LNCaP clone FGC (cell line): Measurements from ENCODE around the gene RALBP1.

ENCODE experiments used
- DNase-seq: peaks from one replicate; pipeline ENCODE4 v3.0.0-alpha.2; 2011; ENCODE audit warnings: low read depth
- H3K4me3 ChIP-seq: 2 replicates; pipeline ENCODE4 v1.5.1; 2011; ENCODE audit warnings: mild to moderate bottlenecking, low read depth, low read length, control low read depth
- TF ChIP-seq, protein P1 (sequence below): IDR thresholded peaks from 2 replicates; pipeline ENCODE4 v1.5.1; 2012; ENCODE audit warnings: mild to moderate bottlenecking; ENCODE audit not compliant: control insufficient read depth, insufficient read depth; ENCODE audit errors: extremely low read depth

The RALBP1 gene

GRCh38 chr18:9454061-9454703 lies 21.1 kb upstream of the RALBP1 start:
- TF ChIP-seq, protein P1, sequence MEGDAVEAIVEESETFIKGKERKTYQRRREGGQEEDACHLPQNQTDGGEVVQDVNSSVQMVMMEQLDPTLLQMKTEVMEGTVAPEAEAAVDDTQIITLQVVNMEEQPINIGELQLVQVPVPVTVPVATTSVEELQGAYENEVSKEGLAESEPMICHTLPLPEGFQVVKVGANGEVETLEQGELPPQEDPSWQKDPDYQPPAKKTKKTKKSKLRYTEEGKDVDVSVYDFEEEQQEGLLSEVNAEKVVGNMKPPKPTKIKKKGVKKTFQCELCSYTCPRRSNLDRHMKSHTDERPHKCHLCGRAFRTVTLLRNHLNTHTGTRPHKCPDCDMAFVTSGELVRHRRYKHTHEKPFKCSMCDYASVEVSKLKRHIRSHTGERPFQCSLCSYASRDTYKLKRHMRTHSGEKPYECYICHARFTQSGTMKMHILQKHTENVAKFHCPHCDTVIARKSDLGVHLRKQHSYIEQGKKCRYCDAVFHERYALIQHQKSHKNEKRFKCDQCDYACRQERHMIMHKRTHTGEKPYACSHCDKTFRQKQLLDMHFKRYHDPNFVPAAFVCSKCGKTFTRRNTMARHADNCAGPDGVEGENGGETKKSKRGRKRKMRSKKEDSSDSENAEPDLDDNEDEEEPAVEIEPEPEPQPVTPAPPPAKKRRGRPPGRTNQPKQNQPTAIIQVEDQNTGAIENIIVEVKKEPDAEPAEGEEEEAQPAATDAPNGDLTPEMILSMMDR: no peak
- H3K4me3 ChIP-seq: no peak overlapping the region
- no peak for DNase-seq

GRCh38 chr18:9455718-9456511 lies 19.4 kb upstream of the RALBP1 start:
- no peak for DNase-seq
- TF ChIP-seq, protein P1: no peak
- no peak overlapping the region for H3K4me3 ChIP-seq

DNA sequence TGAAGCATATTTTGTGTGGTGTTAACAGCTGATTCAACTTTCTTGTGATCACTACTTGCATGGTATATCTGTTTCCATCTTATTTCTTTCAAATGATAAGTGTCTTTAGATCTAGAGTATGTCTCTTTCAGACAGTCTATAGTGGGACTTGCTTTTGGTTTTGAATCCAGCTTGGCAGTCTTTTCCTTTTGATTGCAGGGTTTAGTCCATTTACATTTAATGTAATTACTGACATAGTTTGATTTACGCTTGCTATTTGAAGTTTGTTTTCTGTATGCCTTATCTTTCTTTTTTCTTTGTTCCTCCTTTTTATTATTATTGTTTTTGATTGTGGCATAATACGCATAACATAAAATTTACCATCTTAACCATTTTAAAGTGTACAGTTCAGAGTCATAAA lies 9.2 kb upstream of the RALBP1 start:
- no peak for DNase-seq
- TF ChIP-seq, protein P1: no peak
- H3K4me3 ChIP-seq: no peak overlapping the region

DNA sequence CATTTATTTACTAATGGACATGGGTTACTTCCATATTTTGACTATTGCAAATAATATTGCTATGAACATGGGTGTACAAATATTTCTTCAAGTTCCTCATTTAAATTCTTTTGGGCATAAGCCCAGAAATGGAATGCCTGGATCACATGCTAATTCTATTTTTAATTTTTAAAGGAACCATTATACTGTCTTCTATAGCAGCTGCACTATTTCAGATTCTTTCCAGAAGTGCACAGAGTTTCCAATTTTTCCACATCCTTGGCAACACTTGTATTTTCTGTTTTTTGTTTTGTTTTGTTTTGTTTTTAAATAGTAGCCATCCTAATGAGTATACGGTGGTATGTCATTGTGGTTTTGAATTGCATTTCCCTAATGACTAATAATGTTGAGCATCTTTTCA lies 8.5 kb upstream of the RALBP1 start:
- DNase-seq: no peak
- TF ChIP-seq, protein P1: no peak

DNA sequence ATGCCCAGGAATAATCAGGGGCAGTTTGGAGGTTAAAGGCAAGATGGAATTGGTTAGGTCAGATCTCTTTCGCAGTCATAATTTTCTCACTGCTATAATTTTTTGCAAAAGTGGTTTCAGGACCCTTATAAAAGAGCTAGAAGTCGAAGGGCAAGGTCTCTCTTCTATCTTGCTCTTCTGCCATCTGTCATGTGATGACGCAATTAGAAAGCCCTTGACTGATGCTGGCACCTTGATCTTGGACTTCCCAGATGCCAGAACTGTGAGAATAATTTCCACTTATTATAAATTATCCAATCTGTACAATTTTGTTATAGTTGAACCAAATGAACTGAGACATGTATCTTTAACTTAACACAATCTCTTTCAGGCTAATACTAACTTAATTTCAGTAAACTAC lies 6.3 kb upstream of the RALBP1 start:
- TF ChIP-seq, protein P1: no peak
- DNase-seq: no peak

More for the DNA sequence above, 8.5 kb upstream of the RALBP1 start:
- H3K4me3 ChIP-seq: no peak overlapping the region

DNA sequence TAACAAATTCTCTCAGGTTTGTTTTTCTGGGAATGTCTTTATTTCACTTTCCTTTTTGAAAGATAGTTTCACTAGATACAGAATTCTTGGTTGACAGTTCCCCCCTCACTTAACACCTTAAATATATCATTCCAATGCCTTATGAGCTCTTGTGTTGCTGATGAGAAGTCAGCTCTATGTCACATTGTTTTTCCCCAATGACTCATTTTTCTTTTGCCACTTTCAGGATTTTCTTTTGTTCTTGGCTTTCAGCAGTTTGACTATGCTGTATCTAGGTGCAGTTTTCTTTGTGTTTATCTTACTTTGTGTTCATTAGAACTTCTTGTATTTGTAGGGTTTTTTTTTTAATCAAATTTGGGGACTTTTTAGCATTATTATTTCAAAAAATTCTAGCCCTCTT lies 5.6 kb upstream of the RALBP1 start:
- no peak for DNase-seq
- TF ChIP-seq, protein P1: no peak
- no peak overlapping the region for H3K4me3 ChIP-seq

More for the DNA sequence above, 6.3 kb upstream of the RALBP1 start:
- H3K4me3 ChIP-seq: no peak overlapping the region
